Right atrium auricular region (tissue), 2 donors: ENCODE data around the gene SNIP1. TPM values are rescaled to one million over a fixed set of nuclear protein-coding genes. Genes with fewer than 3 reads are reported as not detected.

ENCODE experiments used
- DNase-seq: peaks from one replicate; pipeline ENCODE4 v3.0.0-alpha.2; 2019; ENCODE audit warnings: low spot score
- H3K27ac ChIP-seq, 2 donors: fragments of 200-600 bp; sonication (generic); 1 replicate in 1 of 2; 2 replicates in 1 of 2; pipeline ENCODE4 v1.5.1; 2016 to 2019
- H3K27me3 ChIP-seq, 2 donors: fragments of 200-600 bp; sonication (generic); one replicate each; pipeline versions ENCODE4 v1.5.1 to v1.6.0; 2017 to 2019
- H3K36me3 ChIP-seq: fragments of 200-600 bp; sonication (generic); one replicate; pipeline ENCODE4 v1.5.1; 2016
- H3K4me1 ChIP-seq, 2 donors: fragments of 200-600 bp; sonication (generic); one replicate each; pipeline versions ENCODE4 v1.5.1 to v1.6.0; 2017 to 2019
- H3K4me3 ChIP-seq, 2 donors: fragments of 200-600 bp; sonication (generic); 1 replicate in 1 of 2; 2 replicates in 1 of 2; pipeline ENCODE4 v1.5.1; 2017 to 2019; ENCODE audit warnings: mild to moderate bottlenecking in 1 of 2, moderate library complexity in 1 of 2
- H3K9me3 ChIP-seq, 2 donors: fragments of 200-600 bp; sonication (generic); one replicate each; pipeline ENCODE4 v1.5.1; 2019
- total RNA-seq, 2 donors: library from RNA; depleted of rRNA; stranded (reverse); fragments of >200 nt; gene quantifications; one replicate each; pipeline ENCODE4 v1.1.0, GENCODE V29; 2016
- TF ChIP-seq, protein P1 (sequence below), 2 donors: fragments of 200-600 bp; sonication (generic); IDR thresholded peaks; one replicate each; pipeline ENCODE4 v1.5.1; 2019; ENCODE audit warnings: antibody characterized with exemption in 2 of 2

SNIP1 gene
- total RNA-seq, 2 donors from 2014 or later = 4.4 to 12.0 TPM

DNA sequence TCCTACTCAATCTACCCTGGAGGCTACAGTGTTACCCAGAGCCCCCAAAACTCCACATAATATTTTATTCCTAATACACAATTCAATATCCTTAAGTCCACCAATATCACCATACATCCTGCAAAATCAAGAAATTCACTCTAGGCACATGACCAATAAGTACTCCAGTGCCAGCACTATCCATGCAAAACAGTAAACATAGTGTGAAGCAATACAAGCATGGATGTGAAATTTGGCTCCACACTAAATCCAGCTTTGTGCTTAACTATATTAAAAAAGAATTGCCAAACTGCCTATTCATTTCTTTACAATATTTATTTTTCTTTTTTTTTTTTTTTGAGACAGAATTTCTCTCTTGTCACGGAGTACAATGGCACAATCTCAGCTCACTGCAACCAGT, 36.5 kb downstream of the SNIP1 start:
- no peaks in the 10 kb centered on the region for H3K27me3 ChIP-seq
- no peak overlapping the region for H3K4me3 ChIP-seq
- no peak overlapping the region for H3K27ac ChIP-seq
- H3K4me1 ChIP-seq = peaks cover 0 to 13% of the 10 kb centered on the region in 2 donors
- no peak for DNase-seq
- H3K9me3 ChIP-seq = no peaks in the 10 kb centered on the region
- no peaks in the 10 kb centered on the region for H3K36me3 ChIP-seq
- TF ChIP-seq, protein P1, sequence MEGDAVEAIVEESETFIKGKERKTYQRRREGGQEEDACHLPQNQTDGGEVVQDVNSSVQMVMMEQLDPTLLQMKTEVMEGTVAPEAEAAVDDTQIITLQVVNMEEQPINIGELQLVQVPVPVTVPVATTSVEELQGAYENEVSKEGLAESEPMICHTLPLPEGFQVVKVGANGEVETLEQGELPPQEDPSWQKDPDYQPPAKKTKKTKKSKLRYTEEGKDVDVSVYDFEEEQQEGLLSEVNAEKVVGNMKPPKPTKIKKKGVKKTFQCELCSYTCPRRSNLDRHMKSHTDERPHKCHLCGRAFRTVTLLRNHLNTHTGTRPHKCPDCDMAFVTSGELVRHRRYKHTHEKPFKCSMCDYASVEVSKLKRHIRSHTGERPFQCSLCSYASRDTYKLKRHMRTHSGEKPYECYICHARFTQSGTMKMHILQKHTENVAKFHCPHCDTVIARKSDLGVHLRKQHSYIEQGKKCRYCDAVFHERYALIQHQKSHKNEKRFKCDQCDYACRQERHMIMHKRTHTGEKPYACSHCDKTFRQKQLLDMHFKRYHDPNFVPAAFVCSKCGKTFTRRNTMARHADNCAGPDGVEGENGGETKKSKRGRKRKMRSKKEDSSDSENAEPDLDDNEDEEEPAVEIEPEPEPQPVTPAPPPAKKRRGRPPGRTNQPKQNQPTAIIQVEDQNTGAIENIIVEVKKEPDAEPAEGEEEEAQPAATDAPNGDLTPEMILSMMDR (IDR thresholded peaks at IDR 0.05) = no peak

DNA sequence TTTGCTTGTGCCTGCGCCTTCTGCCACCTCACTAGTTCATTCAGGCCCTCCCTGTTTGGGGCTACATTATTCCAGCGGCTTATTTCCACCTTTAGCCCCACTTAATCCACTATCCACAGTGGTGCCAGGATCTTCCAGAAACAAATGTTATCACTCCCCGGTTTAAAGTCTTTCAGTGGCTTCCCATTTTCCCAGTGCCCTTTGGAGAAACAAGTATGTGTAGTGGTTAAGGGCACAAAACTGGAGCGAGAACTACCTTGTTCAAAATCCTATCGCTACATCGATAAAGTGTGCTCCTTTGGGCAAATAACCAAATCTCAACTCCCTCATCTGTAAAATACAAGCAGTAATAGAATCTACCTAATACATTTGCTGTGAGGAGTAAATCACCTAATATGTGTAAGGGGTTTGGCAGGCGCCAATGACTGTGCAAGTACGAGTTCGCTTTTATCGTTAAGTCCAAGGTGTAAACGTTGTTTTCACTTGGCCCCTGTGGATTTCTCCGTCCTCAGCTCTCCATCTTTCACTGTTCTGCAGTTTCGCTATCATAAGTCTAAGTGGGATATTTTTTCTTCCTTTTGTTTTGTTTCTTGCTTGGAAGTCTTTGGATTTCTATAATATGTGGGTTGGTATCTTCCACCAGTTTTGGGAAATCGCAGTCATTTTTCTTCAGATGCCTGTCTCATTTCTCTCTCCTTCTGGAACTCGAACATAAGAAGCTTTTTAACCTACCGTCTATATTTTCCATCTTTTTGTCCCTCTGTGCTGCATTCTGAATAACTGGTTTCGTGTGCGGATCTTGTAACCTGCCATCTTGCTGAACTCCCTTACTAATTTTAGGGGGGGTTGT, 38.7 kb downstream of the SNIP1 start:
- Histone ChIP-seq H3K4me3 (peak overlapping the region; percentile 94 to 98), H3K9me3 (no peaks in the 10 kb centered on the region), H3K4me1 (peaks cover 0 to 16% of the 10 kb centered on the region in 2 donors), H3K36me3 (no peaks in the 10 kb centered on the region), H3K27me3 (no peaks in the 10 kb centered on the region), H3K27ac (peak overlapping the region; percentile 93 to 98)
- peak; percentile 26 for DNase-seq
- TF ChIP-seq, protein P1 (IDR thresholded peaks at IDR 0.05) = no peak

DNA sequence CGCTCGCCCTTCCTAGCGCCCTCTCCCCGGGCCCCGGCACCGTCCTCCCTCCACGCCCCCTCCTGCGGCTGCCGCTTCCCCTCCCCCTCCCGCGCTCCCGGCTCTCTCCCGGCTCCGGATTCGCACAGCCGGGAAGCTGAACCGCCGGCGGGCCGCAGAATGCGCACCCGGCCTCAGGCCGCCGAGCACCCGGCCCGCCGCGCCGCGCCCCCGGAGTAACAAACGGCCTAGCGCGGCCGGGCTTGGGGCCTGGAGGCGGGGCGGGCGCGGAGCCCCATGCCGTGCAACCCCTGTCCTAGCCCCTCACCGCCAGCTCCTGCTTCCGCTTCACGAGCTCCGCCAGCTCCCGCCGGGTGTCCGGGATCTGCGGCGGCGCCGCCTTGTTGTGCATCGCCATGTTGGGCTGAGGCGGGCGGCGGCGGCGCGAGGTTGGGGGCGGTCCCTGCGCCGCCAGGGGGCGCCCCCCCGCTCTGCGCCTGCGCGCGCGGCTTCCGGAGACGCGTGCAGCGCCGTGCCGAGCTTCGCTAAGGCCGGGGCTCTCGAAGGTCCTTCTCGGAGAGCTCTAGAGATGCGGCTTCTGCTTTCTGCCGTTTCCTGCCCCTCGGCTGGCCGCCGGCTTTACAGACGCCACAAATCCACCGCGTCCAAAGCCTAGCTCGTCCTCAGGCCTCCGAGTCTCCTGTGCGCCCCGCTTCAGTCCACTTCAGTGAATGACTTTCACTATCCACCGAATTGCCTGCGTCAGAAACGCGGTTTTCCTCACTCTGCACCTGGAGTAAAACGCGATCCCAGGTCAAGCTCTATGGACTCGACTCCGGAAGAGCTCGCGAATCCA, 39.5 kb downstream of the SNIP1 start, which contains the start of gene MEAF6:
Gene MEAF6, minus strand, starts transcription at position 417 of the 835 bp plus-strand sequence. Its CDS starts 20 bp downstream, at position 397.
- Histone ChIP-seq H3K36me3 (no peaks in the 10 kb centered on the region), H3K27ac (peak within 1 kb of the TSS; percentile 93 to 98), H3K4me1 (peaks cover 0 to 16% of the 10 kb centered on the region in 2 donors), H3K4me3 (peak within 1 kb of the TSS; percentile 94 to 98), H3K9me3 (no peaks in the 10 kb centered on the region), H3K27me3 (no peaks in the 10 kb centered on the region)
- TF ChIP-seq, protein P1 (IDR thresholded peaks at IDR 0.05) = peak; percentile 93 to 95
- DNase-seq = peak; percentile 81

DNA sequence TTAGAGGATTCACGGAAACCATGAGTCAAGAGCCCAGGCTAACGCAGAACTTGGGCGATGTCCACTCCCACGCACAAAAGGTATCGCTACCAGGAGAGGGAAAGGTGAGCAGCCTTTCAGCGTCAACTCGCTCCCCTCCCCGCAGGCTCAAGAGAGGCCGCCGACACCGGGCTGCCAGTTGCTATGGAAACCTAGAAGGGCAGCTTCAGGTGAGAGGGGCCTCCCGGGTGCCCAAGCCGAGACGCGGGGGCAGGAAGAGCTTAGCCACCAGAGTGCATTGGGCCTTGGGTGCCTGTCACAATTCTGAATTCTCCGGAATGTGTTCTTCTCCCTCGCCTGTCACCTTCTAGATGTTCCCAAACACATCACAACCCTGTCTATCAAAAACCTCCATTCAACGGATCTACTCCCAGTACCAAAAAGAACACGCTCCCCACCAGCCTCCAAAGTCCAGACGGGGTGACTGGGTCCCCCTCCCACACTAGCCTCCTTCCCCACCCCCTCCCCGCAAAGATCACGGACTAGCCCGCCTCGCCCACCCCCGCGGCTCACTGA, 40.2 kb downstream of the SNIP1 start:
- Histone ChIP-seq H3K4me3 (peak overlapping the region; percentile 94 to 98), H3K27me3 (no peaks in the 10 kb centered on the region), H3K9me3 (no peaks in the 10 kb centered on the region), H3K4me1 (peaks cover 0 to 16% of the 10 kb centered on the region in 2 donors), H3K27ac (peak overlapping the region; percentile 93 to 98), H3K36me3 (peaks cover 7% of the 10 kb centered on the region)
- TF ChIP-seq, protein P1 (IDR thresholded peaks at IDR 0.05) = no peak
- peak; percentile 56 for DNase-seq

DNA sequence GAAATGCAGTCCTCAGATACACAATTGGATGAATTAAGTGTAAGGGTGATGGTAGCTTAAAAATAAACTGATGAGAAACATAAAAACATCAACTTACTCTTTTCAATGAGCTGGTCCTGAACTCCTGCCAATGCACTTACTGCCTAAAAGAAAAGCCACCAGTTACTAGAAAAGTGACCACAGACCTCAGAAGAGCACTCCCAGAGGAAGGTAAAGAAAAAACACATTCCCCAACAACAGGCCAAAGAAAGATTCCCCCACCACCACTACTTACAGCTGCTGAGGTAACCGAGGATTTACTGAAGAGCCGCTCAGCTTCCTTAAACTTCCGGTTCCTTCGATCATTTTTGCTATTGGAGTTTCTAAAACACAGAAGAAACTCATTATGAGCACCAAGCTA, 44.9 kb downstream of the SNIP1 start:
- TF ChIP-seq, protein P1 (IDR thresholded peaks at IDR 0.05) = no peak
- peaks cover 18% of the 10 kb centered on the region for H3K36me3 ChIP-seq
- H3K9me3 ChIP-seq = no peaks in the 10 kb centered on the region
- no peak overlapping the region for H3K27ac ChIP-seq
- H3K4me1 ChIP-seq = peaks cover 0 to 16% of the 10 kb centered on the region in 2 donors
- no peak overlapping the region for H3K4me3 ChIP-seq
- DNase-seq = no peak
- H3K27me3 ChIP-seq = no peaks in the 10 kb centered on the region
